ENCODE results near the gene FAF1.

GRCh38 chr1:51002516-51002915 is 42.4 kb upstream of the FAF1 start:
- TF ChIP-seq EZH2 (IDR thresholded peaks at IDR 0.05; ENCODE audit: insufficient read depth, poor library complexity, severe bottlenecking) (no peak), EZH2phosphoT487 (IDR thresholded peaks at IDR 0.05; ENCODE audit: insufficient read depth, low read depth) (no peak)

All from GM23248 (cell line).